ENCODE data around the gene ERGIC3.
"Not testable (repeated sequence)": the region's sequence is repeated elsewhere in the genome, so short reads cannot be mapped to it uniquely, and the experiment has no call there.

The ERGIC3 gene

GRCh38 chr20:35541783-35542662 is at the start of gene ERGIC3:
Gene ERGIC3 (plus strand): TSS chr20:35542078. CDS start chr20:35542098, 20 bp downstream.
- peak; percentile 96 for DNase-seq

GRCh38 chr20:35492352-35492751 is 49.5 kb upstream of the ERGIC3 start:
- DNase-seq = no peak

- no peak for DNase-seq
Observed at GRCh38 chr20:35496481-35496880, 45.4 kb upstream of the ERGIC3 start.

- no peak for DNase-seq
Observed at GRCh38 chr20:35497320-35497719, 44.6 kb upstream of the ERGIC3 start.

- DNase-seq = no peak
Observed at GRCh38 chr20:35497780-35498189, 44.1 kb upstream of the ERGIC3 start.

- DNase-seq = no peak
Observed at GRCh38 chr20:35499271-35499670, 42.6 kb upstream of the ERGIC3 start.

- peak; percentile 61 for DNase-seq
Observed at GRCh38 chr20:35502352-35502751, 39.5 kb upstream of the ERGIC3 start.

GRCh38 chr20:35503281-35503680 is 38.6 kb upstream of the ERGIC3 start:
- no peak for DNase-seq

GRCh38 chr20:35503841-35504561 is 37.9 kb upstream of the ERGIC3 start:
- no peak for DNase-seq

GRCh38 chr20:35504751-35505150 is 37.1 kb upstream of the ERGIC3 start:
- no peak for DNase-seq

GRCh38 chr20:35506179-35506578 is 35.7 kb upstream of the ERGIC3 start:
- DNase-seq = no peak

- DNase-seq = no peak
Observed at GRCh38 chr20:35506872-35507638, 34.8 kb upstream of the ERGIC3 start.

- no peak for DNase-seq
Observed at GRCh38 chr20:35508493-35509218, 33.2 kb upstream of the ERGIC3 start.

- no peak for DNase-seq
Observed at GRCh38 chr20:35510951-35511735, 30.7 kb upstream of the ERGIC3 start.

- no peak for DNase-seq
Observed at GRCh38 chr20:35511814-35512420, 30.0 kb upstream of the ERGIC3 start.

- DNase-seq = no peak
Observed at GRCh38 chr20:35514371-35514932, 27.4 kb upstream of the ERGIC3 start.

GRCh38 chr20:35515341-35515740 is 26.5 kb upstream of the ERGIC3 start:
- no peak for DNase-seq

GRCh38 chr20:35515949-35516645 is 25.8 kb upstream of the ERGIC3 start:
- DNase-seq = no peak

GRCh38 chr20:35517125-35517524 is 24.8 kb upstream of the ERGIC3 start:
- no peak for DNase-seq

GRCh38 chr20:35517767-35518166 is 24.1 kb upstream of the ERGIC3 start:
- DNase-seq = not testable (repeated sequence)

All from CD4-positive, alpha-beta T cell treated with Interleukin-15 for 1 hour (primary cell).